Right ventricle myocardium inferior (tissue), 1 donor: ENCODE results near the gene NRDE2. TPM values are rescaled to one million over a fixed set of nuclear protein-coding genes. Genes with fewer than 3 reads are reported as not detected.

ENCODE experiments used
- ATAC-seq: fragments of 200-7000 bp; cut with Tn5 transposase; one replicate; pipeline ENCODE4 v1.9.1; 2020; ENCODE audit warnings: mild to moderate bottlenecking, moderate library complexity
- DNase-seq: peaks from one replicate; pipeline ENCODE4 v3.0.0; 2021; ENCODE audit errors: missing footprints
- intact Hi-C: fragments of 100-400 bp; cut with DNase I; formaldehyde crosslinking; loops from one replicate; pipeline ENCODE4 v1.11.0; 2022
- long read RNA-seq: library from polyadenylated mRNA; unstranded; transcript quantifications from one replicate; pipeline ENCODE4 v2.0.0, GENCODE V29; 2021
- total RNA-seq: library from RNA; stranded (reverse); fragmentation: NEBNext Ultra II Directional; extraction: Animal tissue kit (Norgen Biotek cat#: 25700); gene quantifications from one replicate; pipeline ENCODE4 v1.2.1, GENCODE V29; 2021
- donor health status: DM: no; HTN: yes; CAD: no; lungs with severe emphysema.

The NRDE2 gene, protein sequence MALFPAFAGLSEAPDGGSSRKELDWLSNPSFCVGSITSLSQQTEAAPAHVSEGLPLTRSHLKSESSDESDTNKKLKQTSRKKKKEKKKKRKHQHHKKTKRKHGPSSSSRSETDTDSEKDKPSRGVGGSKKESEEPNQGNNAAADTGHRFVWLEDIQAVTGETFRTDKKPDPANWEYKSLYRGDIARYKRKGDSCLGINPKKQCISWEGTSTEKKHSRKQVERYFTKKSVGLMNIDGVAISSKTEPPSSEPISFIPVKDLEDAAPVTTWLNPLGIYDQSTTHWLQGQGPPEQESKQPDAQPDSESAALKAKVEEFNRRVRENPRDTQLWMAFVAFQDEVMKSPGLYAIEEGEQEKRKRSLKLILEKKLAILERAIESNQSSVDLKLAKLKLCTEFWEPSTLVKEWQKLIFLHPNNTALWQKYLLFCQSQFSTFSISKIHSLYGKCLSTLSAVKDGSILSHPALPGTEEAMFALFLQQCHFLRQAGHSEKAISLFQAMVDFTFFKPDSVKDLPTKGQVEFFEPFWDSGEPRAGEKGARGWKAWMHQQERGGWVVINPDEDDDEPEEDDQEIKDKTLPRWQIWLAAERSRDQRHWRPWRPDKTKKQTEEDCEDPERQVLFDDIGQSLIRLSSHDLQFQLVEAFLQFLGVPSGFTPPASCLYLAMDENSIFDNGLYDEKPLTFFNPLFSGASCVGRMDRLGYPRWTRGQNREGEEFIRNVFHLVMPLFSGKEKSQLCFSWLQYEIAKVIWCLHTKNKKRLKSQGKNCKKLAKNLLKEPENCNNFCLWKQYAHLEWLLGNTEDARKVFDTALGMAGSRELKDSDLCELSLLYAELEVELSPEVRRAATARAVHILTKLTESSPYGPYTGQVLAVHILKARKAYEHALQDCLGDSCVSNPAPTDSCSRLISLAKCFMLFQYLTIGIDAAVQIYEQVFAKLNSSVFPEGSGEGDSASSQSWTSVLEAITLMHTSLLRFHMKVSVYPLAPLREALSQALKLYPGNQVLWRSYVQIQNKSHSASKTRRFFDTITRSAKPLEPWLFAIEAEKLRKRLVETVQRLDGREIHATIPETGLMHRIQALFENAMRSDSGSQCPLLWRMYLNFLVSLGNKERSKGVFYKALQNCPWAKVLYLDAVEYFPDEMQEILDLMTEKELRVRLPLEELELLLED
- total RNA-seq = 11.2 TPM
- long read RNA-seq, full-length matches to known transcripts = 2 of 4 reads
- long read RNA-seq, partial matches to known transcripts = 1 of 4 reads
- long read RNA-seq, other reads (novel, unspliced or antisense) = 1 of 4 reads

- DNase-seq (peak; percentile 100), ATAC-seq (peak; percentile 100)
- intact Hi-C loops = loop anchor here (1.0 to 5.0 kb wide), 3 partner anchors 51 to 427 kb away; partner anchors contain the start of gene CALM1
Observed at GRCh38 chr14:90331497-90332270, at the start of gene NRDE2. TSS of gene NRDE2 (minus strand) at chr14:90331941. CDS start at chr14:90331904, 37 bp downstream.

- DNase-seq = peak; percentile 74
- intact Hi-C loops = loop anchor here (5.0 kb wide), 2 partner anchors 316 to 376 kb away; no protein-coding TSS in a partner anchor
- ATAC-seq = peak; percentile 35
Observed at GRCh38 chr14:90381011-90381786, 49.5 kb upstream of the NRDE2 start.

- DNase-seq (no peak), ATAC-seq (no peak)
- intact Hi-C loops = no loop called here
Observed at GRCh38 chr14:90379106-90379505, 47.4 kb upstream of the NRDE2 start.

DNA sequence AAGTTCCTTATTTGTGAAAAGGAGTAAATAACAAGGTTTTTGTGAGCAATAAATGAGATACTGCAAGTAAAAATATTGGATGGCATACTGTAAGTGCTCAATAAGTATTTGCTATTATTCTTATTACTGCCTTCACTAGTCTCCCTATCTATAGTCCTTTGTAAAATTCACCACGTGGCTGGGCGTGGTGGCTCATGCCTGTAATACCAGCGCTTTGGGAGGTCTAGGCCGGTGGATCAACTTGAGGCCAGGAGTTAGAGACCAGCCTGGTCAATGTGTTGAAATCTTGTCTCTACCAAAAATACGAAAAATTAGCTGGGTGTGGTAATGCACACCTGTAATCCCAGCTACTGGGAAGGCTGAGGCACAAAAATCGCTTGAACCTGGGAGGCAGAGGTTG, 46.5 kb upstream of the NRDE2 start:
- ATAC-seq (no peak), DNase-seq (no peak)
- intact Hi-C loops = no loop called here

- no peak for ATAC-seq
- intact Hi-C loops = no loop called here
- DNase-seq = no peak
Observed at GRCh38 chr14:90375934-90376333, 44.2 kb upstream of the NRDE2 start.

DNA sequence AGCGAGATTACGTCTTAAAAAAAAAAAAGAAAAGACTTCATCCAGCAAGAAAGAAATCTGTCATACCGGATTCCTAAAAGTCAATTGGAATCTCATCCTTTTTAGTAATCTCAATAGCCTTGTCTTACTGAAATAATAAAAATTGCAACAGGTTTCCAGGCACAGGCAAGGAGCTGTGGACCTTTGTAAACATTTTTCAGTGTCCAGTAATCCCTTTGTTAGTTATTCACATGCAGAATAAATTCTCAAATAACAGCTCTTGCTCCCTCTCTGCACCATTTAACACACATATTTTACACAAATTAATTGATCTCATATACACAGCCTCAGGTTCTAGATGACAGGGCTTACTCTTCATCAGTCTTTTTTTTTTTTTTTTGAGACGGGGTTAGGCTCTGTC, 43.1 kb upstream of the NRDE2 start:
- no peak for DNase-seq
- no peak for ATAC-seq
- intact Hi-C loops = no loop called here

DNA sequence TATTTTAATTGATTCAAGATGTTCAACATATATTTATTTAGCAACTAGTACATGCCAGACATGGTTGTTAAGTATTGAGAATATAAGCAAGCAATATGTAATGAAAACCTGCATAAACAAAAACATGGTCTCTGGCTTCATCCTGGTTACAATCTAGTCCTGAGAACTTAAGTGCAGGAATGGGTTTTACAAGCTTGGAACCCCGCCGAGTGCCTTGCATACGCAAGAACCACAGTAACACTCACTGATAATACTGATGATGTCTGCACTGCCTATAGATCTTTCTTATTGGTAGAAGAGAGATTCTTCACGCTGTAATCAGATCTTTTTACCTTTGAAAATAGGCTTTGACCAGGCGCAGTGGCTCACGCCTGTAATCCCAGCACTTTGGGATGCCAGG, 42.1 kb upstream of the NRDE2 start:
- intact Hi-C loops = no loop called here
- DNase-seq = no peak
- no peak for ATAC-seq

- intact Hi-C loops = no loop called here
- DNase-seq (no peak), ATAC-seq (no peak)
Observed at GRCh38 chr14:90368946-90369721, 37.4 kb upstream of the NRDE2 start.

DNA sequence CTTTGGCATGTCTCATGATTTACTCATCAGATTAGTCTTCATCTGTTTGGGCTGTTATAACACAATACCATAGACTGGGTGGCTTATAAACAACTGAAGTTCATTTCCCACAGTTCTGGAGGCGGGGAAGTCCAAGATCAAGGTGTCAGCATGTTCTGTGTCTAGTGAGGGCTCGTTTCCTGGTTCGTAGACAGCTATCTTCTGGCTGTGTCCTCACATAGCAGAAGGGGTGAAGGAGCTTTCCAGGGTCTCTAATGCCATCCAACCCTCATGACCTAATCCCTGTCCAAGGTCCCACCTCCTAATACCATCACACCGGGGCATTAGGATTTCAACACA, 30.8 kb upstream of the NRDE2 start:
- no peak for ATAC-seq
- DNase-seq = no peak
- intact Hi-C loops = no loop called here

GRCh38 chr14:90361865-90362557, 30.3 kb upstream of the NRDE2 start:
- intact Hi-C loops = no loop called here
- ATAC-seq (no peak), DNase-seq (no peak)

GRCh38 chr14:90358359-90358758, 26.6 kb upstream of the NRDE2 start:
- intact Hi-C loops = no loop called here
- DNase-seq (no peak), ATAC-seq (no peak)

DNA sequence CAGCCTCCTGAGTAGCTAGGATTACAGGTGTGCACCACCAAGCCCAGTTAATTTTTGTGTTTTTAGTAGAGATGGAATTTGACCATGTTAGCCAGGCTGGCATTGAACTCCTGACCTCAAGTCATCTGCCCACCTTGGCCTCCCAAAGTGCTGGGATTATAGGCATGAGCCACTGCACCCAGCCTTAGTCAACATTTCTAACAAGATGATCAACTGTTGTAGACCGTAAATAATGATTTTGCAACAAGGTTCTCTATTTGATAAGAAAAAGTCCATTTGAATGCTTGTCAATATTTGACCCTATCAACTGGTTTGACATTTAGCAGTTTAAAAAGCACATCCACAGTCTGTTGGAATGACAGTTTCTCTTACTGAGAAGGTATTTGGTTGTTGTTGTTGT, 25.2 kb upstream of the NRDE2 start:
- intact Hi-C loops = no loop called here
- ATAC-seq (no peak), DNase-seq (no peak)

DNA sequence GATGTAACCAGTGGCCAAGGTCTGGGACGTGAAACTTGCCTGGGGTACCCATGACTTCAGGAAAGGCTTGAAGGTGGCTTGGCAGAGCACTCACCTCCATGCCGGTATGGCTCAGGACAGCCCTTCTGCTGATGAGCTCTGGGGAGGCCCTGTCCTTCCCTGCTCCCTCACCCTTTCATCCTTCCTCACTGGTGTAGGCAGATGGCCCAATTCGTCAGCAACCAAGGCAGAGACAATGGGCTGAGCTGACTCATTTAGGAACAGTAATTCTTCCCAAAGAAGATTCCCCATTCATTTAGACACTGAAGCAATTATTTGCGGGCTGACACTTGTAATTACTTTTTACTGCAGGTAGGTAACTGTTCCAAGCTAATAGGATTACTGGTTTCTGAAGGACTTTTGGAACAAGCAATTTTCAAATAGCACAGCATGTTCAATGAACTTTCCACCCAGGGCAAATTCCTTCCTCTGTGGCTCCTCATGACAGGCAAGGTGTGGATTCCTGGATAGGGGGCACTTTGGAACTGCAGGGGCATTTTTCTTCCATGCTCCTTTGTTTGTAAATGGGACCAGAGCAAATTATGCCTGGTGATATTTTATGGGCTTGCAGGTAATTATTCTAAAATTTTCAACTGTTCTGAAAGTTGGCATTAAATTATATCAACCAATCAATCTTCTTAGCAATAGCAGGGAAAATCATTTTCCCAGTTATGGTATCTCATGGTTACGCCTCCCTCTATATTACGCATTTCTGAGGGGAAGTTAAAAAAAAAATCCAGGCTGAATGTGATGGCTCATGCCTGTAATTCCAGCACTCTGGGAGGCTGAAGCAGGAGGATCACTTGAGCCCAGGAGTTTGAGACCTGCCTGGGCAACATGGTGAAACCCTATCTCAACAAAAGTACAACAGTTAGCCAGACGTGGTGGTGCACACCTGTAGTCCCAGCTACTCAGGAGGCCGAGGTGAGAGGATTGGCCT, 24.1 kb upstream of the NRDE2 start:
- no peak for DNase-seq
- no peak for ATAC-seq
- intact Hi-C loops = no loop called here

DNA sequence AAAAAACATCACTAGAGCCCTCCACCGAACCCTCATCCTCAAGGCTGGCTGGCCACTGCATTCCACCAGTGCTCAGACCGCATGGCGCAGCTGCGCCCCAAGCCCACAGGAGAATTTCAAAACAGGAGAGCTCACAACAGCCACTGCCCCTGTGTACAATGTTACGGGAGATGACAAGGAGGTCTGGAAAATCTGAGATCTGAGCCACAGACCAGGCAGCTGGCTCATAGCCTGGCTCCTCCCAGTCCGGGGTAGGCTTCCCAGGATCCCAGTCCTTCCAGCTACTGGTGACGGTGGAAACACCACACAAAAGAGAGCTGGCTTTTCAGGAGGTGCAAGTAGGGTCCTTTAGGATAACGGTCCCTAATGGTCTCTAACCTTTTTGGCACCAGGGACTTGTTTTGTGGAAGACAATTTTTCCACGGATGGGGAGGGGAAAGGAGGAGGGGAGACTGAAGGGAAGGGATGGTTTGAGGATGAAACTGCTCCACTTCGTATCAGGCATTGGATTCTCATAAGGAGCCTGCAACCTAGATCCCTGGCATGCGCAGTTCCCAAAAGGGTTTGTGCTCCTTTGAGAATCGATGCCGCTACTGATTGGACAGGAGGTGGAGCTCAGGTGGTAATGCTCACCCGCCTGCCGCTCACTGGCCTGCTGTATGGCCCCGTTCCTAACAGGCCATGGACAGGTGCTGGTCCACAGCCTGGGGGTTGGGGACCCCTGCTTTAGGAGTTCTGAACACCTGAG, 23.0 kb upstream of the NRDE2 start:
- DNase-seq (no peak), ATAC-seq (no peak)
- intact Hi-C loops = no loop called here

GRCh38 chr14:90349739-90350138, 18.0 kb upstream of the NRDE2 start:
- ATAC-seq (no peak), DNase-seq (no peak)
- intact Hi-C loops = no loop called here
